ENCODE data around the gene TRIM40. TPM values are rescaled to one million over a fixed set of nuclear protein-coding genes. Genes with fewer than 3 reads are reported as not detected.

Gene TRIM40
- total RNA-seq, 3 donors from 2014 or later (not counting 1 experiment from before 2014, with no cell fraction given) = 0.26 to 0.30 TPM; not detected in 1

DNA sequence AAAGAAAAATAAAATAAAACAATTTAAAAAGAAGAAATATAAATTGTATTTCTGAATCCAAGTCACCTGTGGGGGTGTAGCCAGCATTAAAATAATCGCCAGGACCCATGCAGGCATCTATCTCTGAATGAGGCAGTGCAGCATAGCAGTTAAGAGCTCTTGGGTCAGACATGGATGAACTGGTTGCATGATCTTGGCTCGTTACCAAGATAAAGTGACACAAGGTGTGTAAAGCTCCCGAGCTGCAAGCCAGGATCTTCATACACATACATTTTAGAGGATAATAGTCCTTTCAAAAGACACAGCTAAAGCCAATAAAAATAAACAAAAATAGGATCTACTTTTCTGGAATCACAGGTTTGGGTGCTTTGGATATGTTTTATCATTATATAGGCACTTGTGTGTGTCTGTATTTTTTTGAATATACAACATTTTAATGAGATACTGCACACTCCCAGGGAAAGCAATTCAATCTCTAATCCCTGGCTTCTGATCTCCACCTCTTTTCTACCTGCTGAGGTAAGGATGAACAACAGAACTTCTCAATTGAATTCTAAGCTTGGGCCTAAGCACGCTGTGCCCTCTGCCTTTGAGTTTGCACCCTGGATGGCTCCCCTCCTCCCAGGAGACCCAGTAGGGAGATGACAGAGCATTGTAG, 16.2 kb downstream of the TRIM40 start:
- Mint-ChIP-seq H3K27me3 (ENCODE audit: low read depth in 2 of 2) (peaks cover 24 to 33% of the 10 kb centered on the region in 2 donors), H3K4me1 (peaks cover 4 to 5% of the 10 kb centered on the region in 2 donors), H3K4me3 (no peak overlapping the region), H3K9me3 (no peaks in the 10 kb centered on the region), H3K27ac (no peak overlapping the region), H3K36me3 (no peaks in the 10 kb centered on the region)
- Histone ChIP-seq H3K4me1 (ENCODE audit: control insufficient read depth, insufficient read depth, low read length) (no peaks in the 10 kb centered on the region), H3K4me3 (ENCODE audit: low read length) (no peak overlapping the region), H3K27ac (ENCODE audit: low read length) (no peak overlapping the region), H3K9me3 (ENCODE audit: control insufficient read depth, insufficient read depth, low read length) (no peaks in the 10 kb centered on the region), H3K27me3 (ENCODE audit: control insufficient read depth, insufficient read depth, low read length) (peaks cover 3% of the 10 kb centered on the region), H3K36me3 (ENCODE audit: control insufficient read depth, insufficient read depth, low read length) (no peaks in the 10 kb centered on the region)
- intact Hi-C loops (cut with micrococcal nuclease) = no loop called here
- TF ChIP-seq, protein P1, sequence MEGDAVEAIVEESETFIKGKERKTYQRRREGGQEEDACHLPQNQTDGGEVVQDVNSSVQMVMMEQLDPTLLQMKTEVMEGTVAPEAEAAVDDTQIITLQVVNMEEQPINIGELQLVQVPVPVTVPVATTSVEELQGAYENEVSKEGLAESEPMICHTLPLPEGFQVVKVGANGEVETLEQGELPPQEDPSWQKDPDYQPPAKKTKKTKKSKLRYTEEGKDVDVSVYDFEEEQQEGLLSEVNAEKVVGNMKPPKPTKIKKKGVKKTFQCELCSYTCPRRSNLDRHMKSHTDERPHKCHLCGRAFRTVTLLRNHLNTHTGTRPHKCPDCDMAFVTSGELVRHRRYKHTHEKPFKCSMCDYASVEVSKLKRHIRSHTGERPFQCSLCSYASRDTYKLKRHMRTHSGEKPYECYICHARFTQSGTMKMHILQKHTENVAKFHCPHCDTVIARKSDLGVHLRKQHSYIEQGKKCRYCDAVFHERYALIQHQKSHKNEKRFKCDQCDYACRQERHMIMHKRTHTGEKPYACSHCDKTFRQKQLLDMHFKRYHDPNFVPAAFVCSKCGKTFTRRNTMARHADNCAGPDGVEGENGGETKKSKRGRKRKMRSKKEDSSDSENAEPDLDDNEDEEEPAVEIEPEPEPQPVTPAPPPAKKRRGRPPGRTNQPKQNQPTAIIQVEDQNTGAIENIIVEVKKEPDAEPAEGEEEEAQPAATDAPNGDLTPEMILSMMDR (IDR thresholded peaks at IDR 0.05) = no peak
- no peak for DNase-seq
- 88% methylated on average over 3 of the region's 4 CpGs for WGBS (ENCODE audit: insufficient coverage)
- no peak for ATAC-seq

DNA sequence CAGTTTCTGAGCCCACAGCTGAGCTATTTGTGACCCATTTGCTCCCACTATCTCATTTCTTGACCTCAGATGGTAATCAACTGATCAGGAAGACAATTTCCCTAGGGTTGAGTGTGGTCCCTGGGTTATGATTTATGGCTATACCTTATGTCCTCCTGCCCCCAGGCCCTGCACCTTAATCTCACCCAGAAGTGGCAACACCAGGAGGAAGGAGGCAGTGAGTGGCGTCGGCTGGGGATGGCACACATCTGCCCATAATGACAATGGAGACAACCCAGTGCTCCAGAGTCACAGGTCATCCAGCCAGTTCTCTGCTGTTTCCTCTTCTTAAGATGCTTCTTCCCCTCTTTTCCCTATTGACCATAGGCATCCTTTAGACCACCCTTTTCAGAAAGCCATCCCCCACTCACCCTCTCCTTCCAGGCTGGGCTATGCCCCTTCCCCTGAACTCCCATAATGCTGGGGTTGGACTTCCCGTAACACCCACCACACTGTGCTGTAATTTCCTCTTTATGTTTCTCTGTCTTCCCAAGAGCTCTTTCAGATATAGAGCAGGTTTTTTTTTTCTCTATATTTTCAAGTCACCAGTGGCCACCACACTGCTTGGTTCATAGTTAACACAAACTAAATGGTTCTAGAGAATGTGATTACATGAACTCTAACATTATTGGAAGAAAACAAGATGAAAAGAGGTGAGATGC, 17.1 kb downstream of the TRIM40 start:
- Histone ChIP-seq H3K9me3 (ENCODE audit: control insufficient read depth, insufficient read depth, low read length) (no peaks in the 10 kb centered on the region), H3K4me3 (ENCODE audit: low read length) (no peak overlapping the region), H3K36me3 (ENCODE audit: control insufficient read depth, insufficient read depth, low read length) (no peaks in the 10 kb centered on the region), H3K27me3 (ENCODE audit: control insufficient read depth, insufficient read depth, low read length) (peaks cover 3% of the 10 kb centered on the region), H3K4me1 (ENCODE audit: control insufficient read depth, insufficient read depth, low read length) (no peaks in the 10 kb centered on the region), H3K27ac (ENCODE audit: low read length) (no peak overlapping the region)
- 89% methylated on average over 3 of the region's 3 CpGs for WGBS (ENCODE audit: insufficient coverage)
- TF ChIP-seq, protein P1 (IDR thresholded peaks at IDR 0.05) = no peak
- DNase-seq (no peak), ATAC-seq (no peak)
- H3K4me3 Mint-ChIP-seq = no peak overlapping the region
- no peaks in the 10 kb centered on the region for H3K9me3 Mint-ChIP-seq
- no peaks in the 10 kb centered on the region for H3K36me3 Mint-ChIP-seq
- intact Hi-C loops (cut with micrococcal nuclease) = no loop called here
- no peak overlapping the region for H3K27ac Mint-ChIP-seq
- H3K4me1 Mint-ChIP-seq = peaks cover 4 to 5% of the 10 kb centered on the region in 2 donors
- H3K27me3 Mint-ChIP-seq (ENCODE audit: low read depth in 2 of 2) = peaks cover 20 to 30% of the 10 kb centered on the region in 2 donors

DNA sequence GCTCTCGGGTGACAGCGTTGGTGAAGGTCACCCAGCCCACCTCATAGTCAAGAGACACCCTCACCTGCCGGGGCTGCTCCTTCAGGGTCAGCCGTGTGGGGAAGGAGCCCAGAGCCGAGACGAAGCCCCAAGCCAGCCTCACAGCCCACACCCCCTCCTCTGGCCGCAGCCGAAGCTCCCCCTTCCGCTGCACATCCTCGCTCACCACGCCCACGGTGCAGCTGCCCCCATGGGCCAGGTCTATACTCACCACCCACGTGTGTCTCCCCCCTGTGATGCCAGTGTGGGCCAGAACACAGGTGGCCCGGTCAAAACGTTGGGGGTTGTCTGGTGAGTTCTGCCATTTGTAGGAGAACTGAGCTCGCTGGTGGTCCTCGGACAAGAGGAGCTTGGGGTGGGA, 18.1 kb downstream of the TRIM40 start:
- ATAC-seq (no peak), DNase-seq (no peak)
- H3K4me3 Mint-ChIP-seq = no peak overlapping the region
- no peak overlapping the region for H3K4me3 ChIP-seq (ENCODE audit: low read length)
- peaks cover 5% of the 10 kb centered on the region for H3K27me3 ChIP-seq (ENCODE audit: control insufficient read depth, insufficient read depth, low read length)
- no peaks in the 10 kb centered on the region for H3K36me3 Mint-ChIP-seq
- no peaks in the 10 kb centered on the region for H3K36me3 ChIP-seq (ENCODE audit: control insufficient read depth, insufficient read depth, low read length)
- WGBS (ENCODE audit: insufficient coverage) = 93% methylated on average over 17 of the region's 17 CpGs
- intact Hi-C loops (cut with micrococcal nuclease) = no loop called here
- no peaks in the 10 kb centered on the region for H3K4me1 ChIP-seq (ENCODE audit: control insufficient read depth, insufficient read depth, low read length)
- H3K27ac Mint-ChIP-seq = no peak overlapping the region
- TF ChIP-seq, protein P1 (IDR thresholded peaks at IDR 0.05) = no peak
- H3K4me1 Mint-ChIP-seq = peaks cover 4 to 5% of the 10 kb centered on the region in 2 donors
- no peak overlapping the region for H3K27ac ChIP-seq (ENCODE audit: low read length)
- H3K9me3 Mint-ChIP-seq = no peaks in the 10 kb centered on the region
- H3K9me3 ChIP-seq (ENCODE audit: control insufficient read depth, insufficient read depth, low read length) = no peaks in the 10 kb centered on the region
- peaks cover 18 to 39% of the 10 kb centered on the region in 2 donors for H3K27me3 Mint-ChIP-seq (ENCODE audit: low read depth in 2 of 2)

Measured in natural killer cell (primary cell).